Adrenal gland (tissue), 5 donors: ENCODE results near the gene FGGY.

ENCODE experiments used
- POLR2A ChIP-seq, 2 donors: fragments of 450-650 bp; IDR thresholded peaks; one replicate each; pipeline ENCODE4 v1.6.1; 2017; ENCODE audit warnings: antibody characterized with exemption in 2 of 2, mild to moderate bottlenecking in 2 of 2, moderate library complexity in 1 of 2
- TF ChIP-seq, protein P1 (sequence below), 6 experiments: fragments of 450-650 bp in 4 of 6; fragments of 200-600 bp in 2 of 6; sonication (generic) in 1 of 6; IDR thresholded peaks; 1 replicate in 5 of 6; 2 replicates in 1 of 6; pipeline versions ENCODE4 v1.5.1 to v1.8.0; 2016 to 2021; ENCODE audit warnings: antibody characterized with exemption in 6 of 6, mild to moderate bottlenecking in 2 of 6, moderate library complexity in 1 of 6
- donor health status: DM: no; HTN: no; CAD: no.

GRCh38 chr1:59577774-59578173 lies 280.9 kb downstream of the FGGY start:
- TF ChIP-seq, protein P1, sequence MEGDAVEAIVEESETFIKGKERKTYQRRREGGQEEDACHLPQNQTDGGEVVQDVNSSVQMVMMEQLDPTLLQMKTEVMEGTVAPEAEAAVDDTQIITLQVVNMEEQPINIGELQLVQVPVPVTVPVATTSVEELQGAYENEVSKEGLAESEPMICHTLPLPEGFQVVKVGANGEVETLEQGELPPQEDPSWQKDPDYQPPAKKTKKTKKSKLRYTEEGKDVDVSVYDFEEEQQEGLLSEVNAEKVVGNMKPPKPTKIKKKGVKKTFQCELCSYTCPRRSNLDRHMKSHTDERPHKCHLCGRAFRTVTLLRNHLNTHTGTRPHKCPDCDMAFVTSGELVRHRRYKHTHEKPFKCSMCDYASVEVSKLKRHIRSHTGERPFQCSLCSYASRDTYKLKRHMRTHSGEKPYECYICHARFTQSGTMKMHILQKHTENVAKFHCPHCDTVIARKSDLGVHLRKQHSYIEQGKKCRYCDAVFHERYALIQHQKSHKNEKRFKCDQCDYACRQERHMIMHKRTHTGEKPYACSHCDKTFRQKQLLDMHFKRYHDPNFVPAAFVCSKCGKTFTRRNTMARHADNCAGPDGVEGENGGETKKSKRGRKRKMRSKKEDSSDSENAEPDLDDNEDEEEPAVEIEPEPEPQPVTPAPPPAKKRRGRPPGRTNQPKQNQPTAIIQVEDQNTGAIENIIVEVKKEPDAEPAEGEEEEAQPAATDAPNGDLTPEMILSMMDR (IDR thresholded peaks at IDR 0.05) = no peak
- TF ChIP-seq POLR2A (IDR thresholded peaks at IDR 0.05) = no peak
